Smooth muscle cell (in vitro differentiated cells): ENCODE data around the gene C16orf82. TPM values are rescaled to one million over a fixed set of nuclear protein-coding genes. Genes with fewer than 3 reads are reported as not detected.
A peak's percentile ranks its signal among the peaks of the same experiment; 100 is the strongest.

Experiments
- DNase-seq: peaks from one replicate; lab custom pipeline; 2025; ENCODE audit not compliant: unreplicated experiment; lab: John Stamatoyannopoulos, UW
- H2AFZ ChIP-seq: fragments of 200-600 bp; sonication (generic); 2 replicates; pipeline ENCODE4 v1.6.0; 2016; ENCODE audit warnings: antibody characterized with exemption, low read depth, mild to moderate bottlenecking
- H3F3A ChIP-seq: fragments of 200-600 bp; sonication (generic); 2 replicates; pipeline ENCODE4 v1.6.0; 2017; ENCODE audit warnings: antibody characterized with exemption, low read depth
- H3K27ac ChIP-seq: fragments of 200-600 bp; sonication (generic); 2 replicates; pipeline ENCODE4 v1.5.1; 2016; ENCODE audit warnings: low read depth, mild to moderate bottlenecking
- H3K27me3 ChIP-seq: fragments of 200-600 bp; sonication (generic); 2 replicates; pipeline ENCODE4 v1.6.1; 2016; ENCODE audit warnings: low read depth, mild to moderate bottlenecking
- H3K36me3 ChIP-seq: fragments of 200-600 bp; sonication (generic); 2 replicates; pipeline ENCODE4 v1.5.1; 2016; ENCODE audit warnings: low read depth
- H3K4me1 ChIP-seq: fragments of 200-600 bp; sonication (generic); 2 replicates; pipeline ENCODE4 v1.5.1; 2016; ENCODE audit warnings: low read depth
- H3K4me2 ChIP-seq: fragments of 200-600 bp; sonication (generic); 2 replicates; pipeline ENCODE4 v1.6.0; 2016; ENCODE audit warnings: mild to moderate bottlenecking
- H3K4me3 ChIP-seq: fragments of 200-600 bp; sonication (generic); 2 replicates; pipeline ENCODE4 v1.5.1; 2016; ENCODE audit warnings: mild to moderate bottlenecking
- H3K79me2 ChIP-seq: fragments of 200-600 bp; sonication (generic); 2 replicates; pipeline ENCODE4 v1.6.0; 2016; ENCODE audit warnings: low read depth, mild to moderate bottlenecking
- H3K9ac ChIP-seq: fragments of 200-600 bp; sonication (generic); 2 replicates; pipeline ENCODE4 v1.6.0; 2016; ENCODE audit warnings: low read depth
- H3K9me3 ChIP-seq: fragments of 200-600 bp; sonication (generic); replicated peaks from 2 replicates; pipeline ENCODE4 v1.5.1; 2016; ENCODE audit warnings: low read depth
- H4K20me1 ChIP-seq: fragments of 200-600 bp; sonication (generic); 2 replicates; pipeline ENCODE4 v1.6.0; 2016; ENCODE audit warnings: low read depth
- CTCF ChIP-seq: fragments of 200-600 bp; sonication (generic); IDR thresholded peaks from 2 replicates; pipeline ENCODE4 v1.5.1; 2017; ENCODE audit warnings: borderline replicate concordance, mild to moderate bottlenecking, antibody characterized with exemption; ENCODE audit not compliant: insufficient read depth, poor library complexity, severe bottlenecking
- WGBS: methylation state at CpG from one replicate; pipeline ENCODE4 v1.1.7; 2016; ENCODE audit warnings: low lambda C conversion rate; 5-methylcytosine and 5-hydroxymethylcytosine counted together
- polyA plus RNA-seq: library from polyadenylated mRNA; unstranded; fragments of >200 nt; fragmentation: Nextera tagmentation; extraction: Ambion mirVana; gene quantifications from 2 replicates; pipeline ENCODE4 v1.2.1, GENCODE V29; 2016
- total RNA-seq: library from RNA; depleted of rRNA; stranded (reverse); fragments of >200 nt; gene quantifications from 2 replicates; pipeline ENCODE4 v1.2.3, GENCODE V29; 2014

The C16orf82 gene
- total and polyA plus RNA-seq, 2 experiments from 2014 or later, result not detected

- no peak overlapping the region for H3K27ac ChIP-seq
- H3K4me1 ChIP-seq, result no peaks in the 10 kb centered on the region
- no peaks in the 10 kb centered on the region for H3K36me3 ChIP-seq
- no peaks in the 10 kb centered on the region for H3K79me2 ChIP-seq
- WGBS, result 71% methylated on average over 16 of the region's 17 CpGs
- H3K9me3 ChIP-seq, result no peaks in the 10 kb centered on the region
- no peaks in the 10 kb centered on the region for H4K20me1 ChIP-seq
- H3K9ac ChIP-seq, result no peak overlapping the region
- peak overlapping the region; percentile 76 for H3K4me3 ChIP-seq
- peak overlapping the region; percentile 95 for H3K4me2 ChIP-seq
- H2AFZ ChIP-seq, result peak overlapping the region; percentile 72
- no peak for DNase-seq
- H3F3A ChIP-seq, result no peaks in the 10 kb centered on the region
- H3K27me3 ChIP-seq, result no peaks in the 10 kb centered on the region
- TF ChIP-seq CTCF, result no peak
Measured at GRCh38 chr16:27108826-27109665, 42.3 kb downstream of the C16orf82 start.

- Histone ChIP-seq H3K4me2 (peak overlapping the region; percentile 95), H3K4me3 (peak overlapping the region; percentile 76), H4K20me1 (no peaks in the 10 kb centered on the region), H3K27me3 (no peaks in the 10 kb centered on the region), H3K4me1 (no peaks in the 10 kb centered on the region), H2AFZ (peak overlapping the region; percentile 89), H3K9me3 (no peaks in the 10 kb centered on the region), H3K79me2 (no peaks in the 10 kb centered on the region), H3K36me3 (no peaks in the 10 kb centered on the region), H3K9ac (no peak overlapping the region), H3K27ac (no peak overlapping the region), H3F3A (no peaks in the 10 kb centered on the region)
- peak; percentile 87 for TF ChIP-seq CTCF
- WGBS, result 6% methylated on average over 48 of the region's 61 CpGs
- peak; percentile 57 for DNase-seq
Measured at GRCh38 chr16:27109666-27110523, 43.2 kb downstream of the C16orf82 start.

DNA sequence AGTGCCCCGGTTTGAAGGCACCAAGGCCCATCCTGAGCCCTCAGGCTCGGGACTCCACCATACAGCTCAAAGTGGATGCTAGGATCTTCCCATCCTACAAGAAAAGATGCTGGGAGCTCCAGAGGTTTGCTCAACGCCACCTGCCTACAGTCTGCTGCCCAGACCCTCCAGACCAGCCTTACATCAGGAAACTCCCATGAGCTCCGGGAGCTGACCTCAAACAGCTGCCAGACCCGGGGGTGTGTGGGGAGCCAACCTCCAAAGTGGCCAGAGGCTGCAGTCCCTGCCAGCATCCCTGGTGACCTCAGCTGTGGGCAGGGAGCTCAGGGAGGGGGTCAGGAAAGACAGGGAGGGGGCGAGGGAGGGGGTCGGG, 43.8 kb downstream of the C16orf82 start:
- no peak for DNase-seq
- no peak overlapping the region for H3K9ac ChIP-seq
- no peaks in the 10 kb centered on the region for H3K4me1 ChIP-seq
- H3K27ac ChIP-seq, result no peak overlapping the region
- no peaks in the 10 kb centered on the region for H4K20me1 ChIP-seq
- 65% methylated on average over 7 of the region's 7 CpGs for whole genome bisulfite sequencing
- no peaks in the 10 kb centered on the region for H3K36me3 ChIP-seq
- peak overlapping the region; percentile 76 for H3K4me3 ChIP-seq
- no peak overlapping the region for H2AFZ ChIP-seq
- no peaks in the 10 kb centered on the region for H3F3A ChIP-seq
- peak overlapping the region; percentile 95 for H3K4me2 ChIP-seq
- no peaks in the 10 kb centered on the region for H3K9me3 ChIP-seq
- no peaks in the 10 kb centered on the region for H3K79me2 ChIP-seq
- no peaks in the 10 kb centered on the region for H3K27me3 ChIP-seq
- TF ChIP-seq CTCF, result no peak
